GM12874 (cell line): ENCODE results near the gene CHMP3.

Source experiments
- TF ChIP-seq, protein P1 (sequence below): IDR thresholded peaks from 2 replicates; pipeline ENCODE4 v1.5.1; 2011; ENCODE audit warnings: low read depth, mild to moderate bottlenecking, control low read depth, low read length, moderate library complexity; ENCODE audit not compliant: insufficient read depth

CHMP3 gene

DNA sequence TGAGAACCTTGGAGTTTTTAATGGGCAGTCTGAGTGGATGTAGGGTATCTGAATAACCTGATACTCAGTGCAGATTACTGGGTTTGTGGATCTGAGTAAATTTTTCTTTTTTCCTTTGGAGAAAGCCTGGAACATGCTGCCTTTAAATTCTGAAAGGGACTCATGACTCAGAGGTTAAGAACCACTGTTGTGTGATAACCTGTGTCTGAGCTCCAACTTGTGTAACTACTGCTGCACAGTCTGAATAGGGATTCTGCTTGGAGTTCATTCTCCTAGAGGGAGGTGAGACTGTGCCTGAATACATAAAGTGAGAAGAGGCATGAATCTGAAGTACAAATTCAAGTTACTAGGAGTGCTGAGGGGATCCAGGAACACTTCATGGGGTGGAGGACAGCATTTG lies 85.9 kb downstream of the CHMP3 start:
- TF ChIP-seq, protein P1, sequence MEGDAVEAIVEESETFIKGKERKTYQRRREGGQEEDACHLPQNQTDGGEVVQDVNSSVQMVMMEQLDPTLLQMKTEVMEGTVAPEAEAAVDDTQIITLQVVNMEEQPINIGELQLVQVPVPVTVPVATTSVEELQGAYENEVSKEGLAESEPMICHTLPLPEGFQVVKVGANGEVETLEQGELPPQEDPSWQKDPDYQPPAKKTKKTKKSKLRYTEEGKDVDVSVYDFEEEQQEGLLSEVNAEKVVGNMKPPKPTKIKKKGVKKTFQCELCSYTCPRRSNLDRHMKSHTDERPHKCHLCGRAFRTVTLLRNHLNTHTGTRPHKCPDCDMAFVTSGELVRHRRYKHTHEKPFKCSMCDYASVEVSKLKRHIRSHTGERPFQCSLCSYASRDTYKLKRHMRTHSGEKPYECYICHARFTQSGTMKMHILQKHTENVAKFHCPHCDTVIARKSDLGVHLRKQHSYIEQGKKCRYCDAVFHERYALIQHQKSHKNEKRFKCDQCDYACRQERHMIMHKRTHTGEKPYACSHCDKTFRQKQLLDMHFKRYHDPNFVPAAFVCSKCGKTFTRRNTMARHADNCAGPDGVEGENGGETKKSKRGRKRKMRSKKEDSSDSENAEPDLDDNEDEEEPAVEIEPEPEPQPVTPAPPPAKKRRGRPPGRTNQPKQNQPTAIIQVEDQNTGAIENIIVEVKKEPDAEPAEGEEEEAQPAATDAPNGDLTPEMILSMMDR: no peak

DNA sequence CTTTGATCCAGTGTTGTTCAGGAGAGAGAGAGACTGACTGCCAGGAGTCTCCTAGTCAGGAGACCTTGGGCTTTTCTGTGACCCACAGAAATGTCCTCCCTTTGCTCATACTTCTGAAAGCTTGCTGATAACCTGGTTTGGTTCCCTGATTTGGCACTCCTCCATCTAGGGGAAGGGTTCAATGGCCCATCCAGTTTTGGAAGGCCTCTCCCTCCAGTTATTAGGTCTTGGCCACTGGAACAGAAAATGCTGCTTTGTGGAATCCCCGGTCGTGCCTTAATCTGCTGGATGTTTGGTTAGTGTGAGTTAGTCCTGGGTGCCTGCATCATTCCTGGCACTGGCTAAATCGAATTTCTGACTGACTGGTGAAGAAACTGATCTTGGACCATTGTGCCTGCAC lies 86.3 kb downstream of the CHMP3 start:
- TF ChIP-seq, protein P1: no peak

DNA sequence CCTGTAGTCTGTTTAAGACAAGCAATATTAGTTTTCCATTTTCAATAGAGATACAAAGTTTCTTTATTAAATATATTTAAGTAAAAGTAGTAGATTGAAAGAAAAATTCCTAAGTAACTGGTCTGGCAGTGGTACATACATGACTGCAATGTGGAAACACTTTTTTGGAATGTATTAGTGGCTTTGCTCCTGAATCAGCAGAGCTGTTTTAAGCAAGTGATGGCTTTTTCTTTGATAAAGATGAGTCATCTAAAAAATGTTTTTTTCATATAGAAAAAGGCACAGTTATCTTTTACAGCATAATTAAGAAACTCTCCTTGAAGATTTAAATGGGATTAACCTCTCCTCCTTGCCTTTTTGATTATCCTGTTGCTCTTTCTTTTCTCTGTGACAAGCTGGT lies 87.2 kb downstream of the CHMP3 start:
- TF ChIP-seq, protein P1: no peak

DNA sequence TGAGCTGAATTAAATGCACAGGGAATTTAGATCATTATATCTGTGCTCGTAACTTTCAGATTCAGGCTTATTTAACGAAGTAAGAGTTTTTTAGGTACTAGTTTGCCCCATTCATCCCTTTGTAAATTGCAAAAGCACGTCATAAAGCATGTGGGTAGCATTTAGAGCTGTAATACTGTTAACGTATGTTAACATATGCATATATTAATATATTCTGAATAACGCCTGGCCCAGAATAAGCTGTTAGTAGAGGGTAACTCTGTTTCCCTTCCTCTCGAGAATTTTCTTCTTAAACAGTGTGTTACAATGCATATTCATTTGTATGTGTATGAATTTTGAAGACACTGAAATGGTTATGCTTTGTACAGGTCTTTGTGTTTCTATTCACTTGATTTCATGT lies 91.6 kb downstream of the CHMP3 start:
- TF ChIP-seq, protein P1: no peak

DNA sequence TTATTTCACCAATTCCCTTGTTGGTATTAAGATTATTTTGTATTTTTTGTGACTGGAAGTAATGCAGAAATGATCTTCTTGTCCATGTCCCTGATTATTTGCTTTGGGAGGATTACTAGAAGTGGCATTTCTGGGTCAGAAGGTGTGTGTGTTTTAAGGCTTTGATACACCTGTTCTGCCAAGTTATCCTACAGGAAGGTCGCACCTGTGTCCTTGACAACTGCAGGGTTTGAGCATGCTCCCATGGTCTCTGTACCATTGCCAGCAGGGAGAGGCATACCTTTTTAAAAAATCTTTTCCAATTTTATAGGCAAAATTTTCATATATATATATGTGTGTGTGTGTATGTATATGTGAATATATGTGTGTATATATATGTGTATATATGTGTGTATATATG lies 92.4 kb downstream of the CHMP3 start:
- TF ChIP-seq, protein P1: no peak

DNA sequence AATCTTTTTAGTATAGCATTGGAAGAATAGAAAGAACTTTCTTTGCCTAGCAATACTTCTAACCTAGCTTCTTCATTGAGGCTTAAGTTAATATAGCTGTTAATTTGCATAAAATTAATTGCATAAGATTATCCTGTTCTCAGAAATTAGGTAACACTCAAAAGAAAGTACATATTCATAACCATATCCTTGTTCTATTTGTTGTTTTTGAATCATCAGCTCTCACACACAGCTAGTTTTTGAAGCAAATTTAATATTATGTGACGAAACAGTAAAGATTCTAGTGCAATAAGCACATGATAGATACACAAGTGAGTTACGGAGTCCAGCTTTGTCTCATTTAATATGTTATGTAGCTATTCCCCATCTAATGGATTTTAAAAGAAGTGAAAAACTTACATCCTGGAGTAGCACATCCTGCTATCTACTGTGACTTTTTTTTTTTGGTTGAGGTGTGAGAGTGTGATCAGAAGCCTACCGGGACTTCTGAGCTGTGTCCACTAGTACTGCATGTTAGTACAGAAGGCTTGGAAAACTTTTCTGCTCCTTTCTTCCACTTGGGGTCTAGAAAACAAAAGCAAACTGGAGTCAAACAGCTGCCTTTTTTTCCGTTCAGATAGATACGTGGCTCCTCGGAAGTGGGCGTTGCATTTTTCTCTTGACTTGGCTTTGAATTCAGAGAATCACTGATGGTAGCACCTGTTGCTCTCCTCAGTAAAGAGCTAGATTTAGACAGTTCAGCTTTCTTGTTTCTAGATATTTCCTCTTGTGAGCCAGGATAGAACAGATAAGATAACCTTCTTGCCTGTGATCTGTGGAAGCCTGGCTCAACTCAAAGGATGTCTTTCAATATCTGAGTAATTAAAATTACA lies 94.8 kb downstream of the CHMP3 start:
- TF ChIP-seq, protein P1: no peak

DNA sequence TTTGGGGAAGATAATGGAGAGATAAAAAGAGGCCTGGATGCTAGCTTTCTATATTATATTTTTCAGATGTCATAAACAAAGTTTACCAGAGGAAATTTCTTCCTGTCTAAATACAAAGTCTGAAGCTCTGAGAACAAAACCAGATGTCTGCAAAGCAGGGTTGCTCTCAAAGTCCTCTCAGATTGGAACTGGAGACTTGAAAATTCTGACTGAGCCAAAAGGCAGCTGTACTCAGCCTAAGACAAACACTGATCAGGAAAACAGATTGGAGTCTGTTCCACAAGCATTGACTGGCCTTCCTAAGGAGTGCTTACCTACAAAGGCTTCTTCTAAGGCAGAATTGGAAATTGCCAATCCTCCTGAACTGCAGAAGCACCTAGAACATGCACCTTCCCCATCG lies 96.9 kb downstream of the CHMP3 start:
- TF ChIP-seq, protein P1: no peak

DNA sequence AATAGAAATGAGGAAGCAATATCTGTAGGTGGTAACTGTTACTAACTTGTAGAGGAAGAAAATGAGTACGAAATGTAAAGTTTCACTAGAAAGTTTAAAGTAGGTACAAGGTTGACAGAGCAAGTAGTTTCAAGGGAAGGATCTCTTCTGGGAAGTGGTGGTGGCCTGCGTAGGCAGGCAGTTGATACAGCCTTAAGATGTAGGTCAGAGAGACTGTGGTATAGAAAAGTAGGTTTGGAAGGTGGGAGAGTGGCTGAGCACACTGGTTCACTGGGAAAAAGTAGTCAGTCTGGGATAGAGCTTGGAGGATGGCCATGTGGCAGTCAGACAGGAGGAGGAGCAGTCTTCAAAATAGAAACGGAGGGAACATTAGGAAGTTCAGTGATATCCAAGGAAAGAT lies 98.6 kb downstream of the CHMP3 start:
- TF ChIP-seq, protein P1: no peak
